OCI-LY1 (cell line): ENCODE results near the gene IRAK1BP1.

ENCODE experiments used
- H2AFZ ChIP-seq: fragments of 200-600 bp; sonication (generic), shearing (Covaris generic); 2 replicates; pipeline ENCODE4 v1.6.0; 2014; ENCODE audit warnings: antibody characterized with exemption, mild to moderate bottlenecking, low read length
- H3F3A ChIP-seq: fragments of 200-600 bp; sonication (generic), shearing (Covaris generic); 2 replicates; pipeline ENCODE4 v1.6.0; 2014; ENCODE audit warnings: mild to moderate bottlenecking, antibody characterized with exemption, low read length, moderate library complexity; ENCODE audit not compliant: insufficient read depth
- H3K27ac ChIP-seq: fragments of 200-600 bp; sonication (generic); 2 replicates; pipeline ENCODE4 v1.5.1; 2014; ENCODE audit warnings: low read length, mixed run types, mild to moderate bottlenecking, low read depth; ENCODE audit not compliant: poor library complexity, severe bottlenecking
- H3K27me3 ChIP-seq: fragments of 200-600 bp; sonication (generic); 2 replicates; pipeline ENCODE4 v1.6.0; 2014; ENCODE audit warnings: antibody characterized with exemption, mild to moderate bottlenecking, low read length, moderate library complexity; ENCODE audit not compliant: insufficient read depth
- H3K36me3 ChIP-seq: fragments of 200-600 bp; sonication (generic); 2 replicates; pipeline ENCODE4 v1.6.1; 2014; ENCODE audit warnings: mild to moderate bottlenecking, antibody characterized with exemption, low read length, moderate library complexity, mixed read lengths; ENCODE audit not compliant: insufficient read depth
- H3K4me1 ChIP-seq: fragments of 200-600 bp; sonication (generic); 2 replicates; pipeline ENCODE4 v1.5.1; 2014; ENCODE audit warnings: mild to moderate bottlenecking, low read length, moderate library complexity; ENCODE audit not compliant: insufficient read depth, severe bottlenecking
- H3K4me2 ChIP-seq: fragments of 200-600 bp; sonication (generic), shearing (Covaris generic); 2 replicates; pipeline ENCODE4 v1.6.1; 2014; ENCODE audit warnings: low read length
- H3K4me3 ChIP-seq: fragments of 200-600 bp; sonication (generic); 2 replicates; pipeline ENCODE4 v1.5.1; 2014; ENCODE audit warnings: low read length, low read depth, mild to moderate bottlenecking, mixed read lengths; ENCODE audit not compliant: poor library complexity, severe bottlenecking
- H3K79me2 ChIP-seq: fragments of 200-600 bp; shearing (Covaris generic); 2 replicates; pipeline ENCODE4 v1.6.1; 2016; ENCODE audit warnings: mixed run types, low read length, mixed read lengths; ENCODE audit not compliant: insufficient read depth
- H3K9ac ChIP-seq: fragments of 200-600 bp; sonication (generic), shearing (Covaris generic); 2 replicates; pipeline ENCODE4 v1.6.1; 2014; ENCODE audit warnings: mild to moderate bottlenecking, low read length, mixed read lengths
- H3K9me2 ChIP-seq: fragments of 200-600 bp; sonication (generic), shearing (Covaris generic); 2 replicates; pipeline ENCODE4 v1.6.1; 2014; ENCODE audit warnings: low read depth, mild to moderate bottlenecking, low read length, mixed read lengths
- H3K9me3 ChIP-seq: fragments of 200-600 bp; shearing (Covaris generic); 2 replicates; pipeline ENCODE4 v1.6.1; 2014; ENCODE audit warnings: low read length, mixed read lengths
- H4K20me1 ChIP-seq: fragments of 200-600 bp; sonication (generic), shearing (Covaris generic); 2 replicates; pipeline ENCODE4 v1.6.0; 2016; ENCODE audit warnings: mild to moderate bottlenecking, low read length; ENCODE audit not compliant: insufficient read depth
- EZH2 ChIP-seq: fragments of 200-600 bp; sonication (generic), shearing (Covaris generic); IDR thresholded peaks from 2 replicates; pipeline ENCODE4 v1.8.0; 2017; ENCODE audit warnings: borderline replicate concordance, mixed run types, mild to moderate bottlenecking, antibody characterized with exemption, low read length, moderate library complexity, mixed read lengths
- TF ChIP-seq, protein P1 (sequence below): fragments of 200-600 bp; sonication (generic), shearing (Covaris generic); IDR thresholded peaks from 2 replicates; pipeline ENCODE4 v1.5.1; 2017; ENCODE audit warnings: mild to moderate bottlenecking, antibody characterized with exemption, low read length, moderate library complexity, mixed read lengths

The IRAK1BP1 gene

GRCh38 chr6:78867370-78868040, at the start of gene IRAK1BP1:
Gene IRAK1BP1 (plus strand): TSS chr6:78867551. CDS start chr6:78867577, 26 bp downstream.
- Histone ChIP-seq H3K4me1 (peaks cover 19% of the 10 kb centered on the region), H3K9me3 (no peaks in the 10 kb centered on the region), H4K20me1 (no peaks in the 10 kb centered on the region), H3K4me2 (peak within 1 kb of the TSS; percentile 89), H3K9ac (peak within 1 kb of the TSS; percentile 73), H3F3A (no peaks in the 10 kb centered on the region), H2AFZ (peak within 1 kb of the TSS; percentile 98), H3K36me3 (peaks cover 11% of the 10 kb centered on the region; the same call in 1 of the 2 replicates), H3K27me3 (no peaks in the 10 kb centered on the region), H3K79me2 (peaks cover 8% of the 10 kb centered on the region; the same call in 1 of the 2 replicates), H3K4me3 (peak within 1 kb of the TSS; percentile 74), H3K27ac (peak within 1 kb of the TSS; percentile 83), H3K9me2 (no peaks in the 10 kb centered on the region)
- no peak for TF ChIP-seq EZH2
- TF ChIP-seq, protein P1, sequence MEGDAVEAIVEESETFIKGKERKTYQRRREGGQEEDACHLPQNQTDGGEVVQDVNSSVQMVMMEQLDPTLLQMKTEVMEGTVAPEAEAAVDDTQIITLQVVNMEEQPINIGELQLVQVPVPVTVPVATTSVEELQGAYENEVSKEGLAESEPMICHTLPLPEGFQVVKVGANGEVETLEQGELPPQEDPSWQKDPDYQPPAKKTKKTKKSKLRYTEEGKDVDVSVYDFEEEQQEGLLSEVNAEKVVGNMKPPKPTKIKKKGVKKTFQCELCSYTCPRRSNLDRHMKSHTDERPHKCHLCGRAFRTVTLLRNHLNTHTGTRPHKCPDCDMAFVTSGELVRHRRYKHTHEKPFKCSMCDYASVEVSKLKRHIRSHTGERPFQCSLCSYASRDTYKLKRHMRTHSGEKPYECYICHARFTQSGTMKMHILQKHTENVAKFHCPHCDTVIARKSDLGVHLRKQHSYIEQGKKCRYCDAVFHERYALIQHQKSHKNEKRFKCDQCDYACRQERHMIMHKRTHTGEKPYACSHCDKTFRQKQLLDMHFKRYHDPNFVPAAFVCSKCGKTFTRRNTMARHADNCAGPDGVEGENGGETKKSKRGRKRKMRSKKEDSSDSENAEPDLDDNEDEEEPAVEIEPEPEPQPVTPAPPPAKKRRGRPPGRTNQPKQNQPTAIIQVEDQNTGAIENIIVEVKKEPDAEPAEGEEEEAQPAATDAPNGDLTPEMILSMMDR = peak; percentile 31; the same call in 1 of the 2 replicates

DNA sequence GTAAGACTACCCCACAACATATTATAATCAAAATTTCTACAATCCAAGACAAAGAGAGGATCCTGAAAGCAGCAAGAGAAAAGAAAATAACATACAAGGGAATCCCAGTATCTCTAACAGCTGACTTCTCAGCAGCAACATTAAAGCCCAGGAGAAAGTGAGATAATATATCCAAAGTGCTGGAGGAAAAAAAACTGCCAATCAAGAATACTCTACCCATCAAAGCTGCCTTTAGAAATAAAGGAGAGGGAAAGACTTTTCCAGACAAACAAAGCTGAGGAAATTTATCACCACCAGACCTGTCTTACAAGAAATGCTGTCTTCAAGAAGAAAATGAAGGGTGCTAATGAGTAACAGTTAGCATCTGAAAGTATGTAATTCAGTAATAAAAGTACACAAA, 43.3 kb upstream of the IRAK1BP1 start:
- Histone ChIP-seq H3K4me1 (no peaks in the 10 kb centered on the region), H3K4me3 (no peak overlapping the region), H2AFZ (no peak overlapping the region), H3K9me2 (no peaks in the 10 kb centered on the region), H3K4me2 (no peak overlapping the region), H3K9ac (no peak overlapping the region), H3K79me2 (no peaks in the 10 kb centered on the region), H3F3A (no peaks in the 10 kb centered on the region), H3K27ac (no peak overlapping the region), H4K20me1 (no peaks in the 10 kb centered on the region), H3K9me3 (no peaks in the 10 kb centered on the region), H3K27me3 (no peaks in the 10 kb centered on the region), H3K36me3 (no peaks in the 10 kb centered on the region)
- no peak for TF ChIP-seq EZH2
- TF ChIP-seq, protein P1 = no peak

DNA sequence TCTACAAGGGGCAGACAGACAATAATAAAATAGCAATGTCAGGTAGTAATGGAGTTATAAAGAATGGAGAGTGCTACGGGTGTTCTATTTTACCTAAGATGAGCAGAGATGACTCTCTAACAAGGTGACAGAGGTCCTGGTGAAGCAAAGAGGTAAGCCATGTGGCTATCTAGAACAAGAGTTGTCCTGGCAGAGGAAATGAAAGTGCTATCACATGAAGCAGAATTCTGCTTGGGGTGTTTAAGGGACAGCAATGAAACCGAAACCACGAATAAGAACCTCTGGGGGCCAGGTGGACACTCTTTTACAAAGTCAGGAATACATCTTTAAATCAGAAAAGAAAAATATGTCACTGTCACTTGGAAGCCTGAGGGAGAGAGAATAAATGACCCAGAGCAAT, 37.9 kb upstream of the IRAK1BP1 start:
- Histone ChIP-seq H4K20me1 (no peaks in the 10 kb centered on the region), H3K79me2 (no peaks in the 10 kb centered on the region), H3K27me3 (no peaks in the 10 kb centered on the region), H3F3A (no peaks in the 10 kb centered on the region), H2AFZ (no peak overlapping the region), H3K4me1 (no peaks in the 10 kb centered on the region), H3K27ac (no peak overlapping the region), H3K9me2 (no peaks in the 10 kb centered on the region), H3K4me3 (no peak overlapping the region), H3K9ac (no peak overlapping the region), H3K4me2 (no peak overlapping the region), H3K9me3 (no peaks in the 10 kb centered on the region), H3K36me3 (no peaks in the 10 kb centered on the region)
- TF ChIP-seq EZH2 = no peak
- TF ChIP-seq, protein P1 = no peak
